K562 (cell line): ENCODE results near the gene SCT. TPM values are rescaled to one million over a fixed set of nuclear protein-coding genes. Genes with fewer than 3 reads are reported as not detected.

Source experiments
- BRCA1 ChIP-seq, 2 experiments: fragments of 450-650 bp in 1 of 2; sonication (generic) in 1 of 2; formaldehyde crosslinking in 1 of 2; IDR thresholded peaks; 2 replicates each; pipeline versions ENCODE4 v1.5.0 to v1.6.1; 2017 to 2020; ENCODE audit warnings: mild to moderate bottlenecking in 1 of 2, missing genetic modification reagents in 1 of 2
- FOXJ3 ChIP-seq: sonication (generic); formaldehyde crosslinking; IDR thresholded peaks from 2 replicates; pipeline ENCODE4 v1.4.0; 2020; ENCODE audit warnings: mild to moderate bottlenecking, missing genetic modification reagents
- ID3 ChIP-seq, 2 experiments: fragments of 250-450 bp in 1 of 2; fragments of 450-650 bp in 1 of 2; sonication (Bioruptor Pico) in 1 of 2; IDR thresholded peaks; 2 replicates each; pipeline versions ENCODE4 v1.6.1 to v1.8.0; 2016 to 2021; ENCODE audit warnings: mild to moderate bottlenecking in 2 of 2, moderate library complexity in 2 of 2, missing compliant biosample characterization in 1 of 2, missing genetic modification characterization in 1 of 2
- KLF6 ChIP-seq: fragments of 250-450 bp; sonication (Bioruptor Pico); IDR thresholded peaks from 2 replicates; pipeline ENCODE4 v1.4.0; 2020; ENCODE audit warnings: mild to moderate bottlenecking, moderate library complexity, borderline replicate concordance
- MAFG ChIP-seq: fragments of 450-650 bp; conservative IDR thresholded peaks from 2 replicates; pipeline ENCODE4 v1.6.1; 2016; ENCODE audit warnings: missing genetic modification characterization, missing compliant biosample characterization
- NR2C2 ChIP-seq, 2 experiments: fragments of 200-800 bp in 1 of 2; sonication (Bioruptor generic) in 1 of 2; sonication (generic) in 1 of 2; formaldehyde crosslinking in 1 of 2; IDR thresholded peaks; 2 replicates each; pipeline versions ENCODE4 v1.6.1 to v1.8.0; 2016 to 2022; ENCODE audit warnings: mild to moderate bottlenecking in 1 of 2, missing compliant biosample characterization in 1 of 2, missing genetic modification characterization in 1 of 2, missing genetic modification reagents in 1 of 2
- SAP30 ChIP-seq: fragments of 200-600 bp; sonication (generic); IDR thresholded peaks from 2 replicates; pipeline ENCODE4 v1.6.1; 2012; ENCODE audit warnings: borderline replicate concordance, low read depth, mild to moderate bottlenecking, moderate library complexity, low read length, control low read depth, inconsistent platforms; ENCODE audit not compliant: insufficient read depth, poor library complexity, severe bottlenecking
- SIN3A ChIP-seq, 2 experiments: fragments of 150-350 bp in 1 of 2; IDR thresholded peaks; 2 replicates each; pipeline ENCODE4 v1.6.1; 2011 to 2016; ENCODE audit warnings: borderline replicate concordance in 2 of 2, low read depth in 2 of 2, low read length in 2 of 2, mild to moderate bottlenecking in 2 of 2, moderate library complexity in 2 of 2; ENCODE audit not compliant: control insufficient read depth in 1 of 2
- SIN3B ChIP-seq: fragments of 450-650 bp; IDR thresholded peaks from 2 replicates; pipeline ENCODE4 v1.6.1; 2017; ENCODE audit warnings: low read depth, mild to moderate bottlenecking, moderate library complexity
- SP1 ChIP-seq: sonication (generic); formaldehyde crosslinking; IDR thresholded peaks from 2 replicates; pipeline ENCODE4 v1.8.1; 2022; ENCODE audit warnings: mild to moderate bottlenecking, missing genetic modification reagents
- TEAD1 ChIP-seq, 2 experiments: fragments of 450-650 bp in 1 of 2; sonication (generic) in 1 of 2; formaldehyde crosslinking; IDR thresholded peaks; 2 replicates each; pipeline versions ENCODE4 v1.4.0 to v1.8.0; 2020 to 2022; ENCODE audit warnings: mild to moderate bottlenecking in 2 of 2, missing genetic modification reagents in 1 of 2
- YY1 ChIP-seq, 3 experiments: IDR thresholded peaks; 2 replicates each; pipeline ENCODE4 v1.6.1; 2011; ENCODE audit warnings: low read length in 2 of 3, mild to moderate bottlenecking in 2 of 3, moderate library complexity in 2 of 3, borderline replicate concordance in 1 of 3, control low read depth in 1 of 3, low read depth in 1 of 3; ENCODE audit not compliant: insufficient read depth in 3 of 3, insufficient replicate concordance in 2 of 3, control insufficient read depth in 1 of 3, insufficient read length in 1 of 3; ENCODE audit errors: extremely low read depth in 1 of 3
- ZBTB1 ChIP-seq: sonication (generic); formaldehyde crosslinking; IDR thresholded peaks from 2 replicates; pipeline ENCODE4 v1.8.1; 2023; ENCODE audit warnings: missing genetic modification reagents, low read depth, mild to moderate bottlenecking, borderline replicate concordance
- ZFX ChIP-seq: sonication (generic); formaldehyde crosslinking; IDR thresholded peaks from 2 replicates; pipeline ENCODE4 v1.8.0; 2022; ENCODE audit warnings: mild to moderate bottlenecking, missing genetic modification reagents, moderate library complexity
- ZNF140 ChIP-seq: fragments of 250-450 bp; sonication (Bioruptor Pico); IDR thresholded peaks from 2 replicates; pipeline ENCODE4 v1.8.0; 2021; ENCODE audit warnings: moderate library complexity, mild to moderate bottlenecking, inconsistent platforms
- ZNF280B ChIP-seq: fragments of 250-450 bp; sonication (Bioruptor Pico); IDR thresholded peaks from 2 replicates; pipeline ENCODE4 v1.5.1; 2021; ENCODE audit warnings: mild to moderate bottlenecking
- ZNF512 ChIP-seq: IDR thresholded peaks from 2 replicates; pipeline ENCODE4 v1.6.1; 2016; ENCODE audit warnings: missing genetic modification characterization, missing compliant biosample characterization
- polyA plus RNA-seq, 8 experiments: library from polyadenylated mRNA; depleted of rRNA in 4 of 8; stranded (reverse) in 5 of 8; unstranded in 3 of 8; fragments of >200 nt; fragmentation: Nextera tagmentation in 2 of 8; fragmentation: Illumina TruSeq in 1 of 8; extraction: Ambion mirVana in 2 of 8; extraction: Trizol in 1 of 8; gene quantifications; 2 replicates each; pipeline versions ENCODE4 v1.2.1 to v1.2.3, GENCODE V29; 2011 to 2014; ENCODE audit warnings: inconsistent platforms in 1 of 8, missing spikeins in 1 of 8
- total RNA-seq, 7 experiments: library from RNA; depleted of rRNA in 6 of 7; stranded (reverse); fragments of >200 nt in 6 of 7; fragmentation: Illumina TruSeq in 2 of 7; extraction: Trizol in 2 of 7; gene quantifications; 2 replicates each; pipeline versions ENCODE4 v1.2.1 to v1.2.3, GENCODE V29; 2011 to 2021; ENCODE audit warnings: low replicate concordance in 1 of 7

The SCT gene
- total and polyA plus RNA-seq, 9 of the 15 experiments (the other 6 are each of a cell fraction or from before 2014, with no cell fraction given) = not detected

- TF ChIP-seq BRCA1 (IDR thresholded peaks at IDR 0.05) (no peak), BRCA1 (CRISPR knock-in tag; IDR thresholded peaks at IDR 0.05) (0 out of 2 replicates have a peak, but pooled peaks have one; percentile 76), ZNF140 (CRISPR knock-in tag) (no peak), KLF6 (no peak), ZNF280B (CRISPR knock-in tag) (no peak), SAP30 (peak; percentile 55), ZNF512 (no peak), YY1 (IDR thresholded peaks at IDR 0.05; ENCODE audit: borderline replicate concordance in 1 of 3, control insufficient read depth in 1 of 3, extremely low read depth in 1 of 3, insufficient read depth in 3 of 3, insufficient read length in 1 of 3, insufficient replicate concordance in 2 of 3, low read depth in 1 of 3, low read length in 2 of 3) (no peak), SIN3B (no peak), NR2C2 (CRISPR knock-in tag; IDR thresholded peaks at IDR 0.05) (0 out of 2 replicates have a peak, but pooled peaks have one; percentile 27), NR2C2 (tag; IDR thresholded peaks at IDR 0.05) (peak; percentile 92), SP1 (CRISPR knock-in tag) (peak; percentile 49; the same call in 1 of the 2 replicates), ZFX (peak; percentile 53), ID3 (CRISPR knock-in tag; IDR thresholded peaks at IDR 0.05) (no peak), ID3 (tag; IDR thresholded peaks at IDR 0.05) (no peak), SIN3A (IDR thresholded peaks at IDR 0.05; ENCODE audit: borderline replicate concordance in 2 of 2, control insufficient read depth in 1 of 2, low read depth in 2 of 2, low read length in 2 of 2) (0 out of 4 replicates have a peak, but pooled peaks of 1 of the 2 experiments have one; percentile 48), TEAD1 (CRISPR knock-in tag; IDR thresholded peaks at IDR 0.05) (0 out of 4 replicates have a peak, but pooled peaks of 1 of the 2 experiments have one; percentile 5), FOXJ3 (no peak), MAFG (tag) (no peak), ZBTB1 (0 out of 2 replicates have a peak, but pooled peaks have one; percentile 10)
Observed at GRCh38 chr11:576811-577610, 50.0 kb downstream of the SCT start (continued).
